Measurements from ENCODE around the gene MAL. TPM values are rescaled to one million over a fixed set of nuclear protein-coding genes. Genes with fewer than 3 reads are reported as not detected.
A peak's percentile ranks its signal among the peaks of the same experiment; 100 is the strongest.
"Not testable (repeated sequence)": the region's sequence is repeated elsewhere in the genome, so short reads cannot be mapped to it uniquely, and the experiment has no call there.

MAL gene
- total RNA-seq, 1 experiment from 2014 or later = not detected

DNA sequence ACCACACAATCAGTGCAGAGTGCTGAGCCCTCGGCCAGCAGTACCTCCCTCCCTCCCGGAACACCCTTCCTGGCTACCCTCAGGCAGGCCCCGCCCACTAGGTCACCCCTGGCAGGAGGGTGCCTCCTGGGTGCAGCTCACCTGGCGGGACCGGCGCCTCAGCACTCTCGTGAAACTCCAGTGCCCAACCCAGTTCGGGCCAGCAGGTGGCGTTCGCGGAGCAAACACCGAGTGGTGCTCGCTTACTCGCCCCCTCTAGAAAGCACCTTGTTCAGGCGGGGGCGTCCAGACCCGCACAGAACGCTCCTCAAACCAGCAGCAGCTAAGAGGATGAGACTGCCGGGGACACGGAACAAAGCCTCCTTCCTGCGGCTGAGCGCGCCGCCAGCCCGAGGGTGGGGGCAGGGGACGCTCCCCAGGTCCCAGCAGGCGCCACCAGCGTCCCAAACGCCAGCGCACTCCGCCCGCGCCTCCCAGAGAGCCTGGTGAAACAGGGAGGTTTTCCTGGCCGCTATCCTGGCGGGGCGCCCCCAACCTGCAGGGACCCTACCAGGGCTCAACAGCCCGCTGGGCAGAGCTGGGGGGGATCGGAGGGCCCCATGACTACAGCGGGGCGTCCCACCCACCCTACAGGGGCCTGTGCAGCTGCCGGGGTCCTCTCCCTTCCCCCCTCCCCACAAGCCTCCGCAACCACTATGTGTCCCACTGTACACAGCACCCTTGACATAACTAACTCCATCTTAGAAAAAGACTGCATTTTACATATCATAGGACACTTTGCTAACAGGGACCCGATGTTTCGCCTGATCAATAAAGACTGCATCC lies 51.4 kb downstream of the MAL start:
- Histone ChIP-seq H3K27me3 (peaks cover 18% of the 10 kb centered on the region; the same call in 1 of the 2 replicates), H3K4me3 (peak overlapping the region; percentile 34), H3K36me3 (no peaks in the 10 kb centered on the region), H3K9me3 (no peaks in the 10 kb centered on the region)
- DNase-seq = peak; percentile 57

DNA sequence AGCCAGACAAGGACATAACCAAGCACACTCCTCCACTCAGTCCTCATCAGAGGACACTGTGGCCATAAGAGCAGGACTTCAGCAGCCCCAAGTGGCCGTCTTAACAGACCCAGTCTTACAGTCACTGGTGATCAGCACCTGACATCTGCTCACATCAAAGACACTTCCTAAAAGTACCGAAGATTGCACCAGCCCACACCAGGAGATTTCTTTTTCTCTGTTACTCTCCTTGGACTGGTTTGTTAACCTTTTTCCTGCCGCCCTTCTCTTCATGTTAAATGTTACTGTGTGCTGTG lies 52.0 kb downstream of the MAL start:
- no peak overlapping the region for H3K4me3 ChIP-seq
- H3K36me3 ChIP-seq = no peaks in the 10 kb centered on the region
- DNase-seq = no peak
- no peaks in the 10 kb centered on the region for H3K9me3 ChIP-seq
- peaks cover 18% of the 10 kb centered on the region; the same call in 1 of the 2 replicates for H3K27me3 ChIP-seq

DNA sequence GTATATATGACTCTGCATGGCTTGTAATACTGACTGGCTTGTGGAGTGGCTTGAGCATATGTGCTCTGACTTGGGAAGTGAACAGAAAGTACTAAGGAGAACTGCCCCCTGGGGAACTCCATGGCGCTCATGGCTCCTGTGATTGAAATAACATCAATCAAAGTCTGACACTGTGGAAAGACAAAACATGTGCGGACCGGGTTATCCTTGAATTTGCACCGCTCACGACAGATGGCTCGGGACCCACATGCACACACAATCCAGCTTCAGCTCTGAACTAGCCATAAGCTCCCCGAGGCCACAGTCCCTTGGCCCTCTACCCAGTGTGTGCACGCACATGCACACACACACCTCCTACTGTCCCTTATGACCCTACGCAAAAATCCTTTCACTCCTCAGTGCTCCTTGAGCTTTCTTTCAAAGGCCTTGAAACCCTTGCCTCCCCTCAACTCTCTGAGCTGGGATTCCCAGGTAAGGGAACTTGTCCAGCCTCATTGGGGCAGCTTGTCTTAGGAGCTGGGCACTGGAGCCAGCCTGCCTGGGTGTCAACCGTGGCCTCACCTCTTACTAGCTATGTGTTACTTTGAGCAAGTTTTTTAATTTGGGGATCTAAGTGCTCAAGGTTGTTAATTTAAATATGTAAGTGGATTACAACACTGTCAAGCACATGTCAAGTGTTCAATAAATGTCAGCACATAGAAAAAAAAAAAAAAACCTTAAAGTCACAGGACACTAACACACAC lies 52.5 kb downstream of the MAL start:
- no peaks in the 10 kb centered on the region for H3K36me3 ChIP-seq
- H3K4me3 ChIP-seq = no peak overlapping the region
- no peaks in the 10 kb centered on the region for H3K9me3 ChIP-seq
- H3K27me3 ChIP-seq = peaks cover 18% of the 10 kb centered on the region; the same call in 1 of the 2 replicates
- DNase-seq = no peak

DNA sequence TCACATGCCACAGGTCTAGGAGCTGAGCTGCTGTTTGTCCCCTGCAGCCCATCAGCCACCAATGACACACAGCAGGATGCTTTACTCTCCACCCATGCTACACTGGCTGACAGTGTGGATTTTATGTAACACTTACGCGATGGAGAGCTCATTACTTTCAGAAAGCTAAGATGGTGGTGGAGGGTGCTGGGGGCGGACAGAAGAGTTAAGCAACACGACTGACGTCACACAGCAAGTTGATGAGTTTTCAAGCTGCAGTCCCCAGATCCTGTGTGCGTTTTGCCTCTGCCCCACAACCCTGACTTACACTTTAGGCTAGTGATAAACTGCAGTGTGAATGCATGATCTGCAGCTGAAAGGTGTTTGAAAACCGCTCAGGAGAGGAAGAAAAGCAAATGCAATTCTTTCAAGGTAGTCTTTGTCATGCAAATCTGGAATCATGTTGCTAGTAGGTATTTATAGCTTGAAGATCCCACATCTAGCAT lies 53.7 kb downstream of the MAL start:
- no peak overlapping the region for H3K4me3 ChIP-seq
- H3K36me3 ChIP-seq = no peaks in the 10 kb centered on the region
- DNase-seq = no peak
- H3K27me3 ChIP-seq = peaks cover 18% of the 10 kb centered on the region; the same call in 1 of the 2 replicates
- H3K9me3 ChIP-seq = no peaks in the 10 kb centered on the region

DNA sequence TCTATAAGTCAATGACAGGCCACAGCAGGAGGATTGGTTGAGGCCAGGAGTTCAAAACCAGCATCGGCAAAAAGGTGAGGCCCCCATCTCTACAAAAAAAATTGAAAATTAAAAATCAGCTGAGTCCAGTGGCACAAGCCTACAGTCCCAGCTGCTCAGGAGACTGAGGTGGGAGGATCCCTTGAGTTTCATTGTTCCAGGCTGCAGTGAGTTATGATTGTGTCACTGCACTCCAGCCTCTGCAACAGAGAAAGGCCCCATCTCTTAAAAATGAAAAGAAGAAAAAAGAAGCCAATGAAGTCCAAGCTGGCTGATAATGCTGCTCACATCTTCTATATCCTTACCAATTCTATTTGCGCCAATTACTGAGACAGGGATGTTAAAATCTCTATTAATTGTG lies 57.0 kb downstream of the MAL start:
- DNase-seq = no peak
- Histone ChIP-seq H3K9me3 (no peaks in the 10 kb centered on the region), H3K27me3 (no peaks in the 10 kb centered on the region; the same call in 1 of the 2 replicates), H3K4me3 (no peak overlapping the region), H3K36me3 (peaks cover 13% of the 10 kb centered on the region)

DNA sequence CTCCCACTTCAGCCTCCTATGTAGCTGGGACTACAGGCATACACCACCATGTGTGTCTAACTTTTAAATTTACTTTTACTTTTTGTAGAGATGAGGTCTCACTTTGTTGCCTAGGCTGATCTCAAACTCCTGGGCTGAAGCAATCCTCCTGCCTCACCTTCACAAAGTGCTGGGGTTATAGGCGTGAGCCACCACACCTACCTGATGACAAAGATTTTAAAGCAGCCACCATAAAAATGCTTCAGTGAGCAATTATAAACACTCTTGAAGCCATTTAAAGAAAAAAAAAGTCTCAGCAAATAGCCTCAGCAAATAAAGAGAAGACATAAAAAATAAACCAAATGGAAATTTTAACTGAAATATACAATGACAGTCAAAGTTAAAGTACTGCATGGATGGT lies 60.5 kb downstream of the MAL start:
- Histone ChIP-seq H3K4me3 (no peak overlapping the region), H3K27me3 (no peaks in the 10 kb centered on the region), H3K9me3 (no peaks in the 10 kb centered on the region), H3K36me3 (peaks cover 31% of the 10 kb centered on the region)
- no peak for DNase-seq

DNA sequence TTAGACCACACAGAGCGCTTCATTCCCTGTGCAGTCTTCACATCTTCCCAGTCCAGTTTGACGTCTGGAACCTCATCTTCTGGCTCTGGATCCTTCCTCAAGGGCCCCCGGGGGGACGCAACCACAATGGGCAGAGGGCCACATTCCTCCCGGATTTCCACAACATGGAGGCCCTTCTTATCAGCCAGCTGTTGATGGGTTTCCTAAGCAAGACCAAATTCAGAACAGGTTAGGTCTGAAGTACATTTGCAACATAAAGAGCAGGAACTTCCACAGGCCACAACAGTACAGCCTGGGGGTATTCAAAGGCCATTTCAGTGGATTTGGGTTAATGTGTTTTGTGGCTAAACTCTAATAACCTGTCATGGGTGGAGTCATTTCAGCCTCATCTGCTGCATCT lies 61.9 kb downstream of the MAL start:
- H3K4me3 ChIP-seq = no peak overlapping the region
- H3K36me3 ChIP-seq = peaks cover 40% of the 10 kb centered on the region
- H3K27me3 ChIP-seq = no peaks in the 10 kb centered on the region
- H3K9me3 ChIP-seq = no peaks in the 10 kb centered on the region
- DNase-seq = no peak

DNA sequence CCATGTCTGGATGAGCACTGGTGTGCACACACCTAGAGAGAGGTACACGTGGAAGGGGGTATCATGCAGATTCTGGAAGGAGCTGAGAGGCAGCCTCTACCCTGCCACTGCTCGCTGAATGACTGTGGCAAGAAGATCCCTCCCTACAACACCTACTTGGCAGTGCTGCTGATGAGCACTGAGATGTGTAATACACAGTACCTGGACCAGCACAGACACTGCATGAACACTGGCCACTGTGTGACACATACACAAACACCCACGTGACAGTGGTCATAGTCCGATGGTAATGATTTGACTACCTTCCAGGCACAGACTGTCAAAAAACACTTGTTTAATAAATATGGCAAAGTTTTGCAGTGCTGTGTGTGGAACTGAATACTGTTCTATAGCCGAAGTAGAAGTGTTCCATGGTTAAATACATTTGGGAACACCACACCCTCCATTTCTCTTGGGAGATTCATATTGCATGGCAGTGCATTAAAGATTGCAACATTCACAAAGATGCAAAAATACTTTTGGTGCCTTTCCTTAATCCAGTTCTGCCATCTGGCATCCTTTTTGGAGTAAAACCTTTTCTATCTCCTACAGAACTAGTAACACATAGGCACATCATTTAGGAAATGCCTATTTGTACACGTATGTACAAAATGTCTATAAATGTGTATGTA lies 66.5 kb downstream of the MAL start:
- Histone ChIP-seq H3K36me3 (peaks cover 51% of the 10 kb centered on the region), H3K27me3 (no peaks in the 10 kb centered on the region), H3K4me3 (no peak overlapping the region), H3K9me3 (no peaks in the 10 kb centered on the region)
- no peak for DNase-seq

DNA sequence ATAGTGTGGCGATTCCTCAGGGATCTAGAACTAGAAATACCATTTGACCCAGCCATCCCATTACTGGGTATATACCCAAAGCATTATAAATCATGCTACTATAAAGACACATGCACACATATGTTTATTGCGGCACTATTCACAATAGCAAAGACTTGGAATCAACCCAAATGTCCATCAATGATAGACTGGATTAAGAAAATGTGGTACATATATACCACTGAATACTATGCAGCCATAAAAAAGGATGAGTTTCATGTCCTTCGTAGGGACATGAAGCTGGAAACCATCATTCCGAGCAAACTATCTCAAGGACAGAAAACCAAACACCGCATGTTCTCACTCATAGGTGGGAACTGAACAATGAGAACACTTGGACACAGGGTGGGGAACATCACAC lies 72.8 kb downstream of the MAL start:
- not testable (repeated sequence) for DNase-seq, H3K27me3 ChIP-seq, H3K9me3 ChIP-seq, H3K4me3 ChIP-seq
- H3K36me3 ChIP-seq = peaks cover 65% of the 10 kb centered on the region

DNA sequence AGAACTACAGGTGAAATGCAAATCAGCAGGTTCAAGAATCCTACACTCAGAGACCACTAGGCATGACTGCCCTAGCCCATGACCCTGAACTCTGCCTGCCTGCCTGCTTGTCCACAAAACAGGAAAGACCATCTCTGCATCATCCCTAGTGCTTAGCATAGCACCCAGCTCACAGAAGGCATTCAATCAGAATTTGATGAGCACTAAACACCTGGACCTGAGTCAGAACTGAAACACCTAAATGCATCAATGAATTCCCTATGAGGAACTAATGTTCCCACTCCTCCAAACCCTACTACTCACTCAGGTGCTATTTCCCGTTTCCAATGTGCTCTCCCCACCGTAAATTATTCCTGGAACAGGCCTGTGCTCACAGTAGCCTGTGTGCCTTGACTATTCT lies 74.4 kb downstream of the MAL start:
- DNase-seq = no peak
- H3K27me3 ChIP-seq = no peaks in the 10 kb centered on the region
- H3K4me3 ChIP-seq = no peak overlapping the region
- H3K9me3 ChIP-seq = no peaks in the 10 kb centered on the region
- H3K36me3 ChIP-seq = peaks cover 65% of the 10 kb centered on the region

Other genes with a start within 250 kb of the MAL start
- gene TEKT4, start 154.3 kb upstream of the MAL start, total RNA-seq (2014; rRNA removed; shearing (Covaris generic); ENCODE audit: low replicate concordance) = not detected in 2 replicates
- gene MRPS5, start 96.1 kb downstream of the MAL start, total RNA-seq (2014; rRNA removed; shearing (Covaris generic); ENCODE audit: low replicate concordance) = 66.2 and 71.0 TPM in 2 replicates
- gene ZNF514, start 134.1 kb downstream of the MAL start, total RNA-seq (2014; rRNA removed; shearing (Covaris generic); ENCODE audit: low replicate concordance) = 5.0 and 7.1 TPM in 2 replicates
- gene ZNF2, start 140.1 kb downstream of the MAL start, total RNA-seq (2014; rRNA removed; shearing (Covaris generic); ENCODE audit: low replicate concordance) = 3.3 and 4.2 TPM in 2 replicates
- gene ZNF892, start 181.8 kb downstream of the MAL start, total RNA-seq (2014; rRNA removed; shearing (Covaris generic); ENCODE audit: low replicate concordance) = 0.74 and 1.7 TPM in 2 replicates
- 2.0 and 2.3 TPM in 2 replicates for gene PROM2, start 248.7 kb downstream of the MAL start, total RNA-seq (2014; rRNA removed; shearing (Covaris generic); ENCODE audit: low replicate concordance)